BJ (cell line): Measurements from ENCODE around the gene TMEM266. TPM values are rescaled to one million over a fixed set of nuclear protein-coding genes. Genes with fewer than 3 reads are reported as not detected.

ENCODE experiments used
- CTCF ChIA-PET: fragments of 350-600 bp; formaldehyde crosslinking; extraction: SDS; loops from one replicate; lab custom pipeline; 2021; ENCODE audit warnings: antibody characterized with exemption, inconsistent platforms; lab: Yijun Ruan, JAX
- POLR2A ChIA-PET: fragments of 300-600 bp; sonication (Branson Sonifier 250); formaldehyde crosslinking; extraction: SDS; loops from one replicate; lab custom pipeline; 2021; ENCODE audit warnings: antibody characterized with exemption; lab: Charles Lee
- DNase-seq: peaks from one replicate; pipeline ENCODE4 v3.0.0-alpha.2; 2011; ENCODE audit warnings: low read depth
- H3K27me3 ChIP-seq: 2 replicates; pipeline ENCODE4 v1.6.0; 2011; ENCODE audit warnings: low read length; ENCODE audit not compliant: control insufficient read depth, insufficient read depth
- H3K36me3 ChIP-seq: 2 replicates; pipeline ENCODE4 v1.5.1; 2011; ENCODE audit warnings: low read length; ENCODE audit not compliant: control insufficient read depth, insufficient read depth
- H3K4me3 ChIP-seq: 2 replicates; pipeline ENCODE4 v1.5.1; 2011; ENCODE audit warnings: low read depth, mild to moderate bottlenecking, control low read depth, low read length
- polyA plus RNA-seq: library from polyadenylated mRNA; depleted of rRNA; stranded (reverse); fragments of >200 nt; gene quantifications from 2 replicates; pipeline ENCODE4 v1.2.3, GENCODE V29; 2011
- TF ChIP-seq, protein P1 (sequence below): IDR thresholded peaks from 2 replicates; pipeline ENCODE4 v1.5.1; 2011; ENCODE audit warnings: low read depth, mild to moderate bottlenecking, control low read depth, inconsistent platforms, low read length, moderate library complexity; ENCODE audit not compliant: insufficient read depth

Gene TMEM266
- polyA plus RNA-seq, 1 experiment, result 0.18 TPM

DNA sequence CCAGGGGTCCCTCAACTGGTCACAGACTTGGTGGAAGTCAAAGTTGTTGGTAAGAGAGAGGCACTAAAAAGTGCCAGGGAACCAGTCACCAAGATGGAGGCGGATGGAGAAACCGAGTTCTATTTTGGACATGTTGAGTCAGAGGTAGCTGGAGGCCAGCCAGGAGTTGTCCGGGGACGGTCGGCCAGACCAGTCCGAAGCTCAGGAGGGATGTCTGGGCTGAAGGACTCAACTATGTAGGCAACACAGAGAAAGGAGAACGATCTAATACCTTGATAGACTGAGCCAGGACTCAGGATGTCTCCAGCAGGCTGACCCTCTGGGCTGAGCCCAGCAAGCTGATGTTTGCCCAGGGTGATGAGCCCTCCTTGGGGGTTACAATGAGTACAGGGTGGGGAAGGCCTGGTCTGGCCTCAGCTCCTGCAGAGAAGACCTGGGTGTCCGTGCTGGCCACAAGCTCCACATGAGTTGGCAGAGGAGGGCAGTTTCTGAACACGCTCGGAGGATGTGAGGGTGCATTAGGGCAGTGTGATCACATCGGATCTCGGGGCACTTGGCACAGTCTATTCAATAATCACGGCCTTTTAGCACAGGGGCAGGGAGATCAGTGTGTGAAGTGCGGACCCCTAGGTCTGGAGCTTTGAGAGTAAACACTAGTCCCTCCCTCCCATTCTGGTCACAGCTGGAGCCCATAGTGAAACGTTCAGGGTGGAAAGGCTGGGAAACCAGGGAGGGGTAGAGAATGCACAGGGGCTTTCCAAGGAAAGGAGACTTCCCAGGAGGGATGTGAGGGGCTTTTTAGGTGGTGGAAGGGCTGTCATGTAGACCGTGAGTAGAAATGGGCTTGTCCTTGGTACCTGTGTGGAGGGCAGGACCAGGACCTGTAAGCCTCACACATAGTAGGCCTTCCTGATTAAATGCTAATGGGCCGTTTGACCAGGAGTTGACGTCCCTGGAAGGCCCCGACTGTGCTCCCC lies 139.6 kb downstream of the TMEM266 start:
- TF ChIP-seq, protein P1, sequence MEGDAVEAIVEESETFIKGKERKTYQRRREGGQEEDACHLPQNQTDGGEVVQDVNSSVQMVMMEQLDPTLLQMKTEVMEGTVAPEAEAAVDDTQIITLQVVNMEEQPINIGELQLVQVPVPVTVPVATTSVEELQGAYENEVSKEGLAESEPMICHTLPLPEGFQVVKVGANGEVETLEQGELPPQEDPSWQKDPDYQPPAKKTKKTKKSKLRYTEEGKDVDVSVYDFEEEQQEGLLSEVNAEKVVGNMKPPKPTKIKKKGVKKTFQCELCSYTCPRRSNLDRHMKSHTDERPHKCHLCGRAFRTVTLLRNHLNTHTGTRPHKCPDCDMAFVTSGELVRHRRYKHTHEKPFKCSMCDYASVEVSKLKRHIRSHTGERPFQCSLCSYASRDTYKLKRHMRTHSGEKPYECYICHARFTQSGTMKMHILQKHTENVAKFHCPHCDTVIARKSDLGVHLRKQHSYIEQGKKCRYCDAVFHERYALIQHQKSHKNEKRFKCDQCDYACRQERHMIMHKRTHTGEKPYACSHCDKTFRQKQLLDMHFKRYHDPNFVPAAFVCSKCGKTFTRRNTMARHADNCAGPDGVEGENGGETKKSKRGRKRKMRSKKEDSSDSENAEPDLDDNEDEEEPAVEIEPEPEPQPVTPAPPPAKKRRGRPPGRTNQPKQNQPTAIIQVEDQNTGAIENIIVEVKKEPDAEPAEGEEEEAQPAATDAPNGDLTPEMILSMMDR, result no peak
- no peak for DNase-seq
- Histone ChIP-seq H3K36me3 (no peaks in the 10 kb centered on the region; the same call in 1 of the 2 replicates), H3K27me3 (no peaks in the 10 kb centered on the region), H3K4me3 (no peak overlapping the region)
- CTCF ChIA-PET, result interaction anchor here (0.7 to 1.9 kb wide), 5 partner anchors 9 to 644 kb away, joined by 3 to 7 read pairs (median 4); no protein-coding TSS in a partner anchor
- POLR2A ChIA-PET, result no interaction called here

DNA sequence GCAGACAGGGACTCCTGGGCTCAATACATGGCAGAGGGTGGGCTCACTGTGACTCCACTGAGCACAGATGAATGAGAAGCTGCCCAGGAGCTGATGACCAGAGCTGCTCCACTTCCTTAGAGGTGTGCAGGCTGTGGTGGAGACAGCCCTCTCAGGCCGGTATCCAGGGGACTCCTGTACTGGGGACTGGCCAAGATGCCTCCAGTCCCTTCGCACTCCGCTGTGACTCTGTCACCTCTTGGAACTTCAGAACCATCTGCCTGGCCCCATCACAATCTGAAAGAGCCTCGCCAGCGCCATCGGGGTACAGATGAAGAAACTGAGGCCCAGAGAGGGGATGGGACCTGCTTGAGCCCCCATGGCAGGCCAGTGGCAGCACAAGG lies 140.3 kb downstream of the TMEM266 start:
- no peak for DNase-seq
- CTCF ChIA-PET, result interaction anchor here (0.8 to 2.1 kb wide), 5 partner anchors 9 to 643 kb away, joined by 3 to 7 read pairs (median 4); no protein-coding TSS in a partner anchor
- Histone ChIP-seq H3K36me3 (no peaks in the 10 kb centered on the region; the same call in 1 of the 2 replicates), H3K4me3 (no peak overlapping the region), H3K27me3 (no peaks in the 10 kb centered on the region)
- TF ChIP-seq, protein P1, result no peak
- POLR2A ChIA-PET, result no interaction called here

DNA sequence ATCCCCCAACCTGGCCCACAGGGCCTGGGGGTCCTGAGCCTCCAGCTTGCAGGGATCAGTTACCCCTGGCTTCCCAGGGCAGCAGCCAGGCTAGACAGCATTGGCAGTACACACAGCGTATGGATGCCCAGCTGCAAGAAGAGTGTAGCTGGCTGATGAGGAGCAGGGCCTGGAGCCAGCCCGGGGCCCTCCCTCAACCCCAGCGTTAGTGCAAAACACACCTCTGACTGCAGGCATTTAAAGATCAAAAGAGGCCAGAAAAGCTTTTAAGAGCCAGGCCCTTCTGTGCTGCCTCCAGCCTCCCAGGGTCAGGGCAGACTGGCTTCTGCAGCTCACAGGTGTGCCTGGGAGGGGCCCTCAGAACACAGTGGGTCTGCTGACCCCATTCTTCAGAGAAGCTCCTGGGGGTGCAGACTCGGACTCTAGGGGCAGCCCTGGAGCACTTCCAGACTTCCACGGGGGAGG lies 140.9 kb downstream of the TMEM266 start:
- H3K4me3 ChIP-seq, result no peak overlapping the region
- ChIA-PET POLR2A (no interaction called here), CTCF (interaction anchor here (0.9 to 2.1 kb wide), 5 partner anchors 10 to 50 kb away, joined by 3 to 7 read pairs (median 4); no protein-coding TSS in a partner anchor)
- TF ChIP-seq, protein P1, result no peak
- no peak for DNase-seq
- H3K27me3 ChIP-seq, result no peaks in the 10 kb centered on the region
- H3K36me3 ChIP-seq, result no peaks in the 10 kb centered on the region; the same call in 1 of the 2 replicates

DNA sequence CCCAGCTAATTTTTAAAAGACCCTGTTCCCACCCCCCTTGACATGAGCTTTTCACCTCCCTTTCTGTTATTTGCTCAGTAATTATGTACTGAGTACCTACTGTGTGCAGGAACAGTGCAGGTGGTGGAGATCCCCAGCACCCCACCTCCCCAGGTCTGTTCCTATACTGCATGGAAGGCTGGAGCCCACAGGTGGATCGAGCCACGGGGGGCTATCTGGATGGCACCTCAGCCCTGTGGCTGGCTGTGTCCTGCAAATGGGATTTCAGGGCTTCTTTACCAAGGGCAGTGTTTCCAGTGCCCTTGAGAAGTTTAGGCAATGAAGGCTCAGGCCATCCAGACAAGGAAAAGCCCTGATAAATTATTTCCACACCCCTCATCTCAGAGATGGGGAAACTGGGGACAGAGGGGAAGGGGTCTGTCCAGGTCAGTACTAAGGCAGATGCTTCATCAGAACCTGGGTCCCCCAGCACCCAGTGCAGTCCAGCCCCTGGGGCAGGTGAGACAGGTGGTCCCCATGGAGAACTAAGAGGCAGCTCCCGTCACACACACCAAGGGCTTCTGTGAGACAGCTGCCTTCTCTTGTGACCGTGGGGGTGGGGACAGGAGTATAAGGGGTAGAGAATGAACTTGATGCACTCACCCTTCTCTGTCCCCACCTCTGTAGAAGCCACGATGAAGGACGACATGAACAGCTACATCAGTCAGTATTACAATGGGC lies 141.9 kb downstream of the TMEM266 start:
- CTCF ChIA-PET, result interaction anchor here (0.9 to 2.1 kb wide), 4 partner anchors 11 to 51 kb away, joined by 3 to 6 read pairs (median 4); no protein-coding TSS in a partner anchor
- no peak for DNase-seq
- no peaks in the 10 kb centered on the region; the same call in 1 of the 2 replicates for H3K36me3 ChIP-seq
- no peak overlapping the region for H3K4me3 ChIP-seq
- POLR2A ChIA-PET, result no interaction called here
- TF ChIP-seq, protein P1, result no peak
- no peaks in the 10 kb centered on the region for H3K27me3 ChIP-seq
